Activated CD4-positive, alpha-beta T cell treated with anti-CD3 and anti-CD28 coated beads, Interleukin-2, amount 10 ng/mL, durations not matched to agents 24 days and 14 days (primary cell): ENCODE data around the gene KCTD21. TPM values are rescaled to one million over a fixed set of nuclear protein-coding genes. Genes with fewer than 3 reads are reported as not detected.

ENCODE experiments used
- DNase-seq: peaks from one replicate; pipeline ENCODE4 v3.0.0; 2022
- H3K27ac Mint-ChIP-seq: one replicate; pipeline ENCODE4 v1.8.0; 2022; ENCODE audit warnings: mild to moderate bottlenecking, mixed read lengths
- H3K27me3 Mint-ChIP-seq: one replicate; pipeline ENCODE4 v1.8.0; 2022; ENCODE audit warnings: mixed read lengths
- H3K36me3 Mint-ChIP-seq: one replicate; pipeline ENCODE4 v1.8.0; 2022; ENCODE audit warnings: low read depth, mild to moderate bottlenecking, mixed read lengths
- H3K4me1 Mint-ChIP-seq: one replicate; pipeline ENCODE4 v1.8.0; 2021; ENCODE audit warnings: mixed read lengths
- H3K4me3 Mint-ChIP-seq: one replicate; pipeline ENCODE4 v1.8.0; 2022; ENCODE audit warnings: mild to moderate bottlenecking, moderate library complexity, mixed read lengths
- H3K9me3 Mint-ChIP-seq: one replicate; pipeline ENCODE4 v1.8.0; 2021; ENCODE audit warnings: mixed read lengths
- intact Hi-C: fragments of 100-400 bp; cut with micrococcal nuclease; formaldehyde crosslinking; loops from one replicate; pipeline ENCODE4 v1.15.1; 2023
- total RNA-seq: library from RNA; stranded (reverse); gene quantifications from 2 replicates; pipeline ENCODE4 v1.2.3, GENCODE V29; 2022

The KCTD21 gene
- total RNA-seq, 1 donor from 2014 or later, result 11.7 TPM

- H3K4me3 Mint-ChIP-seq, result no peak overlapping the region
- no peaks in the 10 kb centered on the region for H3K9me3 Mint-ChIP-seq
- H3K4me1 Mint-ChIP-seq, result no peaks in the 10 kb centered on the region
- no peak for DNase-seq
- intact Hi-C loops, result no loop called here
- H3K36me3 Mint-ChIP-seq, result no peaks in the 10 kb centered on the region
- no peaks in the 10 kb centered on the region for H3K27me3 Mint-ChIP-seq
- no peak overlapping the region for H3K27ac Mint-ChIP-seq
Observed at GRCh38 chr11:78166855-78167469, 21.5 kb downstream of the KCTD21 start.

GRCh38 chr11:78164471-78164870 is 24.0 kb downstream of the KCTD21 start:
- H3K9me3 Mint-ChIP-seq, result no peaks in the 10 kb centered on the region
- H3K4me3 Mint-ChIP-seq, result no peak overlapping the region
- no peaks in the 10 kb centered on the region for H3K4me1 Mint-ChIP-seq
- H3K27ac Mint-ChIP-seq, result no peak overlapping the region
- DNase-seq, result no peak
- H3K36me3 Mint-ChIP-seq, result no peaks in the 10 kb centered on the region
- intact Hi-C loops, result no loop called here
- H3K27me3 Mint-ChIP-seq, result no peaks in the 10 kb centered on the region

GRCh38 chr11:78163828-78164227 is 24.6 kb downstream of the KCTD21 start:
- Mint-ChIP-seq H3K27ac (no peak overlapping the region), H3K9me3 (no peaks in the 10 kb centered on the region), H3K27me3 (no peaks in the 10 kb centered on the region), H3K36me3 (no peaks in the 10 kb centered on the region), H3K4me1 (no peaks in the 10 kb centered on the region), H3K4me3 (no peak overlapping the region)
- DNase-seq, result no peak
- intact Hi-C loops, result no loop called here

- Mint-ChIP-seq H3K36me3 (no peaks in the 10 kb centered on the region), H3K4me3 (no peak overlapping the region), H3K4me1 (no peaks in the 10 kb centered on the region), H3K9me3 (no peaks in the 10 kb centered on the region), H3K27me3 (no peaks in the 10 kb centered on the region), H3K27ac (no peak overlapping the region)
- no peak for DNase-seq
- intact Hi-C loops, result no loop called here
Observed at GRCh38 chr11:78161962-78162371, 26.5 kb downstream of the KCTD21 start.

GRCh38 chr11:78161346-78161745 is 27.1 kb downstream of the KCTD21 start:
- Mint-ChIP-seq H3K27me3 (no peaks in the 10 kb centered on the region), H3K4me3 (no peak overlapping the region), H3K27ac (no peak overlapping the region), H3K4me1 (no peaks in the 10 kb centered on the region), H3K36me3 (no peaks in the 10 kb centered on the region), H3K9me3 (no peaks in the 10 kb centered on the region)
- intact Hi-C loops, result no loop called here
- no peak for DNase-seq

- no peak overlapping the region for H3K4me3 Mint-ChIP-seq
- no peak for DNase-seq
- no peak overlapping the region for H3K27ac Mint-ChIP-seq
- no peaks in the 10 kb centered on the region for H3K4me1 Mint-ChIP-seq
- intact Hi-C loops, result no loop called here
- H3K36me3 Mint-ChIP-seq, result no peaks in the 10 kb centered on the region
- H3K9me3 Mint-ChIP-seq, result no peaks in the 10 kb centered on the region
- H3K27me3 Mint-ChIP-seq, result no peaks in the 10 kb centered on the region
Observed at GRCh38 chr11:78160557-78160956, 27.9 kb downstream of the KCTD21 start.

- intact Hi-C loops, result no loop called here
- no peaks in the 10 kb centered on the region for H3K27me3 Mint-ChIP-seq
- no peak for DNase-seq
- H3K9me3 Mint-ChIP-seq, result no peaks in the 10 kb centered on the region
- no peak overlapping the region for H3K27ac Mint-ChIP-seq
- H3K4me1 Mint-ChIP-seq, result no peaks in the 10 kb centered on the region
- no peak overlapping the region for H3K4me3 Mint-ChIP-seq
- no peaks in the 10 kb centered on the region for H3K36me3 Mint-ChIP-seq
Observed at GRCh38 chr11:78158987-78159652, 29.3 kb downstream of the KCTD21 start.

GRCh38 chr11:78156127-78156844 is 32.1 kb downstream of the KCTD21 start:
- Mint-ChIP-seq H3K27ac (no peak overlapping the region), H3K4me1 (no peaks in the 10 kb centered on the region), H3K36me3 (no peaks in the 10 kb centered on the region), H3K9me3 (no peaks in the 10 kb centered on the region), H3K4me3 (no peak overlapping the region), H3K27me3 (no peaks in the 10 kb centered on the region)
- intact Hi-C loops, result no loop called here
- no peak for DNase-seq

GRCh38 chr11:78151804-78152203 is 36.6 kb downstream of the KCTD21 start:
- no peaks in the 10 kb centered on the region for H3K4me1 Mint-ChIP-seq

GRCh38 chr11:78150754-78151153 is 37.7 kb downstream of the KCTD21 start:
- Mint-ChIP-seq H3K36me3 (no peaks in the 10 kb centered on the region), H3K9me3 (no peaks in the 10 kb centered on the region)

More at GRCh38 chr11:78151804-78152203, 36.6 kb downstream of the KCTD21 start:
- no peak for DNase-seq
- H3K36me3 Mint-ChIP-seq, result no peaks in the 10 kb centered on the region
- no peak overlapping the region for H3K27ac Mint-ChIP-seq
- H3K27me3 Mint-ChIP-seq, result no peaks in the 10 kb centered on the region
- H3K9me3 Mint-ChIP-seq, result no peaks in the 10 kb centered on the region
- intact Hi-C loops, result no loop called here
- H3K4me3 Mint-ChIP-seq, result no peak overlapping the region

GRCh38 chr11:78150346-78150745 is 38.1 kb downstream of the KCTD21 start:
- Mint-ChIP-seq H3K27ac (no peak overlapping the region), H3K4me3 (no peak overlapping the region), H3K36me3 (no peaks in the 10 kb centered on the region), H3K9me3 (no peaks in the 10 kb centered on the region), H3K27me3 (no peaks in the 10 kb centered on the region), H3K4me1 (no peaks in the 10 kb centered on the region)
- intact Hi-C loops, result no loop called here
- DNase-seq, result no peak

More at GRCh38 chr11:78150754-78151153, 37.7 kb downstream of the KCTD21 start:
- intact Hi-C loops, result no loop called here
- no peaks in the 10 kb centered on the region for H3K27me3 Mint-ChIP-seq
- H3K27ac Mint-ChIP-seq, result no peak overlapping the region
- H3K4me1 Mint-ChIP-seq, result no peaks in the 10 kb centered on the region
- no peak overlapping the region for H3K4me3 Mint-ChIP-seq
- DNase-seq, result no peak

GRCh38 chr11:78149646-78150045 is 38.8 kb downstream of the KCTD21 start:
- no peaks in the 10 kb centered on the region for H3K27me3 Mint-ChIP-seq
- no peaks in the 10 kb centered on the region for H3K9me3 Mint-ChIP-seq
- no peaks in the 10 kb centered on the region for H3K4me1 Mint-ChIP-seq
- no peak overlapping the region for H3K4me3 Mint-ChIP-seq
- DNase-seq, result no peak
- no peak overlapping the region for H3K27ac Mint-ChIP-seq
- intact Hi-C loops, result no loop called here
- H3K36me3 Mint-ChIP-seq, result no peaks in the 10 kb centered on the region

GRCh38 chr11:78147807-78148206 is 40.6 kb downstream of the KCTD21 start:
- intact Hi-C loops, result no loop called here
- no peak overlapping the region for H3K4me3 Mint-ChIP-seq
- peaks cover 7% of the 10 kb centered on the region for H3K4me1 Mint-ChIP-seq
- no peaks in the 10 kb centered on the region for H3K9me3 Mint-ChIP-seq
- no peak for DNase-seq
- peaks cover 5% of the 10 kb centered on the region for H3K36me3 Mint-ChIP-seq
- H3K27ac Mint-ChIP-seq, result no peak overlapping the region
- no peaks in the 10 kb centered on the region for H3K27me3 Mint-ChIP-seq

- Mint-ChIP-seq H3K9me3 (no peaks in the 10 kb centered on the region), H3K36me3 (peaks cover 14% of the 10 kb centered on the region), H3K4me3 (no peak overlapping the region), H3K27me3 (no peaks in the 10 kb centered on the region), H3K4me1 (peaks cover 13% of the 10 kb centered on the region), H3K27ac (no peak overlapping the region)
- intact Hi-C loops, result no loop called here
- no peak for DNase-seq
Observed at GRCh38 chr11:78145511-78146025, 42.9 kb downstream of the KCTD21 start.
